HG02588 (cell line): ENCODE data around the gene FOSB.

Source experiments
- ATAC-seq: cut with Tn5 transposase; IDR thresholded peaks from one replicate; pipeline ENCODE4 v1.9.1; 2021; ENCODE audit warnings: mild to moderate bottlenecking, moderate library complexity; ENCODE audit not compliant: unreplicated experiment

Gene FOSB

GRCh38 chr19:45467115-45467455 is 711 bp upstream of the FOSB start:
- ATAC-seq = no peak

DNA sequence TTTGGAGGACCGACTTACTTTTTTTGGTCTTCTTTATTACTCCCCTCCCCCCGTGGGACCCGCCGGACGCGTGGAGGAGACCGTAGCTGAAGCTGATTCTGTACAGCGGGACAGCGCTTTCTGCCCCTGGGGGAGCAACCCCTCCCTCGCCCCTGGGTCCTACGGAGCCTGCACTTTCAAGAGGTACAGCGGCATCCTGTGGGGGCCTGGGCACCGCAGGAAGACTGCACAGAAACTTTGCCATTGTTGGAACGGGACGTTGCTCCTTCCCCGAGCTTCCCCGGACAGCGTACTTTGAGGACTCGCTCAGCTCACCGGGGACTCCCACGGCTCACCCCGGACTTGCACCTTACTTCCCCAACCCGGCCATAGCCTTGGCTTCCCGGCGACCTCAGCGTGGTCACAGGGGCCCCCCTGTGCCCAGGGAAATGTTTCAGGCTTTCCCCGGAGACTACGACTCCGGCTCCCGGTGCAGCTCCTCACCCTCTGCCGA is 409 bp downstream of the FOSB start:
- no peak for ATAC-seq

DNA sequence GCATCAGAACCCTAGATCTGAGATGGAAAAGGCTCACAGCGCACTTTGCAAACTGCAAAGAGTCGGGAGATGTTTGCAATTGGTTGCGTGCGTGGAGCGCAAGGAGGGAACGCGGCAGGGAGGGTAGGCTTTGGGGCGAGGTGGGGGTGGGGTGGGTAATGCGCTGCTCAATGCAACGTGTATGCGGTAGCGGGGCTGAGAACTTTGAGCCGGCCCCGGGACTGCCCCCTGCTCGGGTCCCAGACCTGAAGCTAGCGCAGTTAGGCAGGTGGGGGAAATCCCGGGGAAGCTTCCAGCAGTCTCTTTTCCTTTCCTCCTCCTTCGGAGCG is 971 bp downstream of the FOSB start:
- ATAC-seq = no peak

DNA sequence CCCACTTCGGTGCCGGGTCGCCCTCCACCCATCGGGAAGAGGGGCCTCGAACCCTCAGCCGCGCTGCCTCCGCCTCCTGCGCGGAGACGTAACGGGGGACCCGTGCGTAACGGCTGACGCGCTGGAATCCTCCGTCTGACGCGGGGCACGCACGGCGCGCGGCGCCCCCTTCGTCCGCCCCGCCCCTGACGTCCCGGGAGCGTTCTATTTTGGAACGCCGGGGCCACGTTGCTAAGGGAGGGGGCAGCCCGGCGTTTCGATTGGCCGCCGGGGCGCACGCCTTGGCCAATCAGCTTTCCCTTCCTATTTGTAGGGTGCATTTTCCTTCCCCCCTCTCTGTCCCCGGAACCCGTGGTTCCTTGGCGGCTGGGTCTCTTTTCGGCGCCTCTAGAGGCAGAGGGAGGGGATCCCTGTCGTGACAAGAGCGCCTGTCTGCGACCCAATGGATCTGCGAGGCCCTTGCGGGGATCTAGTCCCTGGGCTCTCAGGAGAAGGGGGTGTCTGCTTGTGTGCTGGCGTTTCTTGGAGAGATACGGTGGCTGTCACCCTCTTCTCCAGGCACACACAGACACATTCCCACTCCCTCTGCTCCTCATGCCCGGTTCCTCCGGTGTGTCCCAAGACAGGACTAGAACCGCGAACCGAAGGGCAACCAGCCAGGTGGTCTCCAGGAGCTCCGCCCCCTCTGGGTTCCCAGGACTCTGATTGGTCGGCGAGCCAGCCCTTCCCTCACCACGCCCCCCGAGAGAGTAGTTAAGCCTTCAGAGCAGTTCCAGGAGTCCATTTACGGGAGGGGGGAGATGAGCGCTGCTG is 1.5 kb downstream of the FOSB start:
- ATAC-seq = peak; percentile 52

DNA sequence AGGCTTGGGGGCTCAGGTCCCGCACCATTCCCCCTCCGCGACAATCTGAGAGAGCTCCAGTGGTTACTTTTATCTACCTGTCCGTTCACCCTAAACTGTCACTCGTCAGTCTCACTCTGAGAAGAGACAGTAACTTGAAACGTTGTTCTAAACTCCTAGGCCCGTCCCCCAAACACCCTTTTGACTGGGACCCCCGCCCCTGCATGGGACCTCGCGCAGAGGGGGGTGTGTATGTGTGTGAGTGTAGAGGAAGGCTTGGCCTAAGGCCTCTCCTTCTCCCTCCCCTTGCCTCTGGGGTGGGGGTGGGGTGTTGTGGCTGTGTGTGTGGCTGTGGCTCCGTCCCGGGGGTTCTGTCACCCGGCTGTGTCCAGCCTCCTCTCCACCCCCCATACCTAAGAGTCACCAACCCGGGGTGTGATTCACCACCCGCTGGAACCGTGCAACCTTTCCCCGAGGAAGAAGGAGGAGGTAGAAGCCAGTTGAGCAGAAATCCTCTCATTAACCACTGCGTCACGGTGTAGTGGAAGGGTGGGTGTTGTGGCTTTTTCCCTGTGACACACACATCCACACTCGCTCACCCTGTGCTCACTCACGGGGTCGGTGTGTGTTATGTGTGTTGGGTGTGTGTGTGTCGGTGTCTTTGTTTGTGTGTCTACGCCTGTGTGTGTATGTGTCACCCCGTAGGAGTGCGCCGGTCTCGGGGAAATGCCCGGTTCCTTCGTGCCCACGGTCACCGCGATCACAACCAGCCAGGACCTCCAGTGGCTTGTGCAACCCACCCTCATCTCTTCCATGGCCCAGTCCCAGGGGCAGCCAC is 2.4 kb downstream of the FOSB start:
- ATAC-seq = no peak

DNA sequence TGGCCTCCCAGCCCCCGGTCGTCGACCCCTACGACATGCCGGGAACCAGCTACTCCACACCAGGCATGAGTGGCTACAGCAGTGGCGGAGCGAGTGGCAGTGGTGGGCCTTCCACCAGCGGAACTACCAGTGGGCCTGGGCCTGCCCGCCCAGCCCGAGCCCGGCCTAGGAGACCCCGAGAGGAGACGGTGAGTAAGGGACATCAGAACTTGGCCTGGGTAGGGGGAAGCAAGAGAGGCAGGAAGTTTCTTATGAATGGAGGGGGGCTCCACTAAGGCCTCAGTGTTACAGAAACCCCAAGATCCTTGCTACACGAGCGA is 2.9 kb downstream of the FOSB start:
- ATAC-seq = no peak

GRCh38 chr19:45471111-45471930 is 3.5 kb downstream of the FOSB start:
- ATAC-seq = no peak

- no peak for ATAC-seq
Measured at GRCh38 chr19:45471931-45472562, 4.3 kb downstream of the FOSB start.

DNA sequence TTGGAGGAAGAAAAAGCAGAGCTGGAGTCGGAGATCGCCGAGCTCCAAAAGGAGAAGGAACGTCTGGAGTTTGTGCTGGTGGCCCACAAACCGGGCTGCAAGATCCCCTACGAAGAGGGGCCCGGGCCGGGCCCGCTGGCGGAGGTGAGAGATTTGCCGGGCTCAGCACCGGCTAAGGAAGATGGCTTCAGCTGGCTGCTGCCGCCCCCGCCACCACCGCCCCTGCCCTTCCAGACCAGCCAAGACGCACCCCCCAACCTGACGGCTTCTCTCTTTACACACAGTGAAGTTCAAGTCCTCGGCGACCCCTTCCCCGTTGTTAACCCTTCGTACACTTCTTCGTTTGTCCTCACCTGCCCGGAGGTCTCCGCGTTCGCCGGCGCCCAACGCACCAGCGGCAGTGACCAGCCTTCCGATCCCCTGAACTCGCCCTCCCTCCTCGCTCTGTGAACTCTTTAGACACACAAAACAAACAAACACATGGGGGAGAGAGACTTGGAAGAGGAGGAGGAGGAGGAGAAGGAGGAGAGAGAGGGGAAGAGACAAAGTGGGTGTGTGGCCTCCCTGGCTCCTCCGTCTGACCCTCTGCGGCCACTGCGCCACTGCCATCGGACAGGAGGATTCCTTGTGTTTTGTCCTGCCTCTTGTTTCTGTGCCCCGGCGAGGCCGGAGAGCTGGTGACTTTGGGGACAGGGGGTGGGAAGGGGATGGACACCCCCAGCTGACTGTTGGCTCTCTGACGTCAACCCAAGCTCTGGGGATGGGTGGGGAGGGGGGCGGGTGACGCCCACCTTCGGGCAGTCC is 5.0 kb downstream of the FOSB start:
- no peak for ATAC-seq

- ATAC-seq = no peak
Measured at GRCh38 chr19:45473367-45473681, 5.5 kb downstream of the FOSB start.

DNA sequence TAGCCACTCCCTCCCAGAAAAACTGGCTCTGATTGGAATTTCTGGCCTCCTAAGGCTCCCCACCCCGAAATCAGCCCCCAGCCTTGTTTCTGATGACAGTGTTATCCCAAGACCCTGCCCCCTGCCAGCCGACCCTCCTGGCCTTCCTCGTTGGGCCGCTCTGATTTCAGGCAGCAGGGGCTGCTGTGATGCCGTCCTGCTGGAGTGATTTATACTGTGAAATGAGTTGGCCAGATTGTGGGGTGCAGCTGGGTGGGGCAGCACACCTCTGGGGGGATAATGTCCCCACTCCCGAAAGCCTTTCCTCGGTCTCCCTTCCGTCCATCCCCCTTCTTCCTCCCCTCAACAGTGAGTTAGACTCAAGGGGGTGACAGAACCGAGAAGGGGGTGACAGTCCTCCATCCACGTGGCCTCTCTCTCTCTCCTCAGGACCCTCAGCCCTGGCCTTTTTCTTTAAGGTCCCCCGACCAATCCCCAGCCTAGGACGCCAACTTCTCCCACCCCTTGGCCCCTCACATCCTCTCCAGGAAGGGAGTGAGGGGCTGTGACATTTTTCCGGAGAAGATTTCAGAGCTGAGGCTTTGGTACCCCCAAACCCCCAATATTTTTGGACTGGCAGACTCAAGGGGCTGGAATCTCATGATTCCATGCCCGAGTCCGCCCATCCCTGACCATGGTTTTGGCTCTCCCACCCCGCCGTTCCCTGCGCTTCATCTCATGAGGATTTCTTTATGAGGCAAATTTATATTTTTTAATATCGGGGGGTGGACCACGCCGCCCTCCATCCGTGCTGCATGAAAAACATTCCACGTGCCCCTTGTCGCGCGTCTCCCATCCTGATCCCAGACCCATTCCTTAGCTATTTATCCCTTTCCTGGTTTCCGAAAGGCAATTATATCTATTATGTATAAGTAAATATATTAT is 6.1 kb downstream of the FOSB start:
- ATAC-seq = no peak

- ATAC-seq = no peak
Measured at GRCh38 chr19:45474606-45475521, 7.1 kb downstream of the FOSB start.

GRCh38 chr19:45475537-45476291 is 7.9 kb downstream of the FOSB start:
- no peak for ATAC-seq

DNA sequence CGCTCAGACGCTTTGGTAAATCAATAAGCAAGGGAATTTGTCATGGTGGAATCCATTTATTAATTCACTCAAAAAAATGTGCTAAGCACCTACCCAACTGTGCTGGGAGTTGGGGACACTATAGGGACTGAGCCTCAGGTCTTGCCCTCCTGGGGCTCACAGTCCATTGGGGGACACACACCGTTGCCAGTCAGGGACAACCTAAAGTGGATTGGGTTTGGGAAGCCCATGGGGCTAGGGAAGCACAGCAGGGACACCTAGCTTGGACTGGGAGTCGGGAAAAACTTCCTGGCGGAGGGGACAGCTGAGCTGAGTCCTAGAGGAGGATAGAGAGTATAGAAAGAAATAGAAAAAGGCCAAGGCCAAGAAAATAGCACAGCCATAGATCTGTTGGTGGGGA is 8.5 kb downstream of the FOSB start:
- no peak for ATAC-seq

GRCh38 chr19:45477186-45477585 is 9.4 kb downstream of the FOSB start:
- ATAC-seq = no peak

GRCh38 chr19:45477713-45478453 is 10.1 kb downstream of the FOSB start:
- peak; percentile 9 for ATAC-seq
